Hematopoietic multipotent progenitor cell treated with erythropoietin and hydrocortisone succinate and interleukin-3 and kit ligand, for 8 days (in vitro differentiated cells): ENCODE measurements around the gene KRT79.
A peak's percentile ranks its signal among the peaks of the same experiment; 100 is the strongest.
"Not testable (repeated sequence)": the region's sequence is repeated elsewhere in the genome, so short reads cannot be mapped to it uniquely, and the experiment has no call there.

Experiments
- DNase-seq: peaks from one replicate; pipeline ENCODE4 v3.0.0-alpha.2; 2015

KRT79 gene

GRCh38 chr12:52802442-52802841, 31.7 kb downstream of the KRT79 start:
- no peak for DNase-seq

- no peak for DNase-seq
Measured at GRCh38 chr12:52801773-52802172, 32.3 kb downstream of the KRT79 start.

DNA sequence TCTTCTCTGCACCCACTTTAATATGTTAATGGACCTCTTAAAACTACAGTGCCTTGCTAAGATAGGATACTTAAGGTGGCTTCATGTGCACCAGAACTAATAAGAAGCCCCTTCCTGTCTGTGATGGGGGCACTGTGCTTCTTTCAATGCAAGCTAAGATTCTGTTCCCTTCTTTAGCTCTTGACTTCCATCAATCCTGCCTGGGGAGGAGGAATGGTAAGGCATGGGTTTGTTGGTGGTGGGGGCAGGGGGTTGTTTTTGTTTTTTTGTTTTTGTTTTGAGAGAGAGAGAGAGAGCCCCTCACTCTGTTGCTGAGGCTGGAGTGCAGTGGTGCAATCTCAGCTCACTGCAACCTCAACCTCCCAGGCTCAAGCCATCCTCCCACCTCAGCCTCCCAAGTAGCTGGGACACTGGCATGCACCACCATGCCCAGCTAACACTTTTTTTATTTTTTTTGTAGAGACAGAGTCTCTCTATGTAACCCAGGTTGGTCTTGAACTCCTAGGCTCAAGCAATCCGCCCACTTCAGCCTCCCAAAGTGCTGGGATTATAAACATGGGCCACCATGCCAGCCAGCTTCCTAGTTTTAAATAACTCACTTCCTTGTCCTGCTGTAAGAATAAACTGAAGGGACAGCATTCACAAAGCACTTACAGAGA, 33.7 kb downstream of the KRT79 start:
- DNase-seq = no peak

DNA sequence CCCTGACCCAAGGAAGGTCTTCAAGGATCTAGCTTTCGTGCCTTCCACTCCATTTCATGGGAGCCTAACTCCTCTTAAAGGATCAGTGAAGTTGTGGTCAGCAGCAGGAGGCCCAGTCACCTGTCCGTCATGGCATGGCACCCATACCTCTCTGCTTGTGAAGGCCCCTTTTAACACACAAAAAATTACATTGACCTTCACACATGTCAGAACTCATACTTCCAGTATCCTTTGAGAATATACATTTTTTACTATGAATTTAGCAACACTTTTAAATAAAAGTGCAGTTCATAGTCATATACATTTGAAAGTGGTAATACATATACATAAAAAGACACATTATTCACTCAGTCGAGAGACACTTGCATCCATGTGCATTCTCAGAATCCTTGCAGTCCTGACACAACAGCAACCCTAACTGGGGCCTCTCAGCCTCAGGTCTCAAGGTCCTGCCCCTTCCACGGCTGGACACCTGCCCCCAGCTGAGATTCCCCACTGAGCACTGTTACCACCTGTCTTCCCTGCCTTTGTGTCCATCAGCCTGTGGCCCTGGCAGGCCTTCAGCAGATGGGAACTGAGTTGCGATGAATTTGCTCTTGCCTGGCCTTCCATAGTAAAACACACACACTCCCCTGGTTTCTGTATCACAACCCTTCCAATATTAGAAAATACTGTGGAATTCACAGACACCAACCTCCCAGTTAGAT, 34.5 kb downstream of the KRT79 start:
- no peak for DNase-seq

GRCh38 chr12:52798671-52799504, 35.2 kb downstream of the KRT79 start:
- DNase-seq = no peak

- peak; percentile 57 for DNase-seq
Measured at GRCh38 chr12:52798003-52798670, 36.0 kb downstream of the KRT79 start.

DNA sequence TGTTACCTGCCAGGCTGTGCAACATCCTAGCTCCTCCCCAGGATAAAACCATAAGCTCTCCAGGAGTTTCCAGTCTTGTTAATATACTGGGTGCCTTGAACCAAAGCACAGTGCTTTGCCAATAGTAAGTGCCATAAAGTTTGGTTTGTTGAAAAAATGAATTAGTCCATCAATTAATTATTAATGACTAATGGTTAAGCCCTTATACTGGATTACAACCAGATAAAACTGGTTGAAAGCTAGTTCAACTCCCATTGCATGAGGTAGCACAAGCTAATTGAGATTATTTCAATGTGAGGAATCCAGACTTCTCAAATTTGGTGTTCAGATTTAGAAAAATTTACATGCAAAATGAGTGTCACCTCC, 36.6 kb downstream of the KRT79 start:
- no peak for DNase-seq

- DNase-seq = peak; percentile 99
Measured at GRCh38 chr12:52796839-52797528, 37.1 kb downstream of the KRT79 start.

DNA sequence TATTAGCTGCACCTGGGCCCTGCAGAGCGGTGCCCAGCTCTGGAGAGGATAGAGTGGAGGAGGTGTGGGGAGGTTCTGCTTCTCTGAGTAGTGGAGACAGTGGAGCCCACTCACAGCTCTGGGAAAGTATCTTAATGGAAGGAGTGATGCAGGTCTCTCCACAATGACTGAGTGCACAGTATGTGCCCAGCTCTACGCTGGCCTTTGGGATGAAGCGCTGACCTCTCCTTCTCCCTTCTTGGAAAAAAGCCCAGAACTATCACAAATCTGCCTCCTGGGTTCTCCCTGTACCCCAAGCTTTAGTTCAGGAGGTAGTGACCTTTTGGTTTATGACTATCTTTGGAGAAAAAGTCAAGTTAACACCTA, 37.7 kb downstream of the KRT79 start:
- DNase-seq = peak; percentile 13

DNA sequence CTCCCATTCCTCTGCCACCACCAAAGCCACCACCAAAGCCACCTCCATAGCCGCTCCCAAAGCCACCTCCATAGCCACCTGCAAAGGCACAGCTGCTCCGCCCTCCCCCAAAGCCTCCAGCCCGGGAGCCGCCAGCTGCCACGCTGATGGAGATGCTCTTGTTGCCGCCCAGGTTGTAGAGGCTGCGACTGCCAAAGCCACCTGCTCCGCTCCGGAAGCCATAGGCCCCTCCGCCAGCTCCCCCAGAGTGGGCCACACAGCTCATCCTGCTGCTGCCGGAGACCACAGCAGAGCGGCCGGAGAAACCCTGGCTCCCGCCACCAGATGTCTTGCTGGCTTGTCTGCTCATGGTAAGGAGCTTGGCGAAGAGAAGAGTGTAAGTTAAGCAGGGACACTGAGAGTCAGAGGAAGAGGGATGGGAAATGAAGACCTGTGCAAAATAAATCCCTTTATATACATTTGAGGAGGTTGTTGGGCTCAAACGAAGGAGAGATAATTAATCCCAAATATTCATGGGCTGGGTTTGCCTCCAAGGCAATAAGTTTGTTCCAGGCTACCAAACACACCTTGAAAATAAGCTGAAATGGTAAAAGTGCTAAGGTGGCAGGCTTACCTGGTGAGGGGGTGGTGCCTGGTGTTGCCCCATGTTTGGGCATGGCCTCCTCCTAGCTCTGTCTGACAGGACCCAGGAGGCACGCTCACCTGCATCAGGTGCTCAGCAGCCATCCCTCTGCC, 38.2 kb downstream of the KRT79 start, which contains the start of gene KRT3:
Gene KRT3, minus strand, starts transcription at position 424 of the 735 bp plus-strand sequence. Its CDS starts 75 bp downstream, at position 349.
- no peak for DNase-seq

GRCh38 chr12:52795332-52795674, 38.8 kb downstream of the KRT79 start:
- not testable (repeated sequence) for DNase-seq

GRCh38 chr12:52794479-52795331, 39.4 kb downstream of the KRT79 start:
- no peak for DNase-seq

- DNase-seq = no peak
Measured at GRCh38 chr12:52792185-52793029, 41.7 kb downstream of the KRT79 start.

DNA sequence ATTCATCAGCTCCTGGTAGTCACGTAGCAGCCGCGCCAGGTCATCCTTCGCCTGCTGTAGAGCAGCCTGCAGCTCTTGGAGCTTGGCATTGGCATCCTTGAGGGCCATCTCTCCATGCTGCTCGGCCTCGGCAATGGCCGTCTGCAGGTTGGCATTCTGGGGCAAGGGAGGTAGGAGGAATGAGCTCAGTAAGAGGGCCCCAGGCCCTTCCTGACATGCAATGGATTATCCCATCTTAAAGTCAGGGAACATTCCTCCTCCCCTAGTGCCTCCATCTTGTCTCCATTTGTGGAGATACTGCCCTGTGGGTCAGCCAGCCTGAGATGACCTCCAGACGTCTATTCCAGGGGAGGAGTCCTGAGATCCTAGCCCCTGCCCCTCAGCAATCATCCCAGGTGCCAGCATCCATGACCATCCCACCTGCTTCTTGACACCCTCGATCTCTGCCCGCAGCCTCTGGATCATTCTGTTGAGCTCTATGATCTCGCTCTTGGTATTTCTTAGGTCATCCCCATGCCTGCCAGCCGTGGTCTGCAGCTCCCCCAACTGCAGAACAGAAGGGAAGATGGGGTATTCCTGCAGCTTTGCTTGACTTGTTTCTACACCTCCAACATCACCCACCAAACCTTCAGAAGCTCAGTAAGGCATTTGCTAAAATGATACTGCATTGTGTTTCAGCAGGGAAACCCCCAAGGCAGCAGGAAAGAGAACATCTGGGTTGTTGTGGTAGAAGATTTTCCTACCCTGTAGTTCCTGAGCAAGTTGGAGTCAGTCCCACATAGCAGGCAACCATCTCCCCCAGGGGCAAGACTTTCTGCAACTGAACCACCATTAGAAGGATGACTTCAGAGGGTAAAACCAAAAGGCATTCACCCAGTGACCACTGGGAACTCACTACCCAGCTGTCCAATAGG, 42.6 kb downstream of the KRT79 start:
- no peak for DNase-seq

- DNase-seq = no peak
Measured at GRCh38 chr12:52790427-52791270, 43.5 kb downstream of the KRT79 start.

GRCh38 chr12:52789637-52790426, 44.3 kb downstream of the KRT79 start:
- DNase-seq = peak; percentile 39
